ENCODE measurements around the gene ADIPOR1. TPM values are rescaled to one million over a fixed set of nuclear protein-coding genes. Genes with fewer than 3 reads are reported as not detected.

The ADIPOR1 gene
- total and polyA plus RNA-seq, 2 of the 4 experiments (the other 2 are of a cell fraction) = 82.7 to 92.5 TPM

DNA sequence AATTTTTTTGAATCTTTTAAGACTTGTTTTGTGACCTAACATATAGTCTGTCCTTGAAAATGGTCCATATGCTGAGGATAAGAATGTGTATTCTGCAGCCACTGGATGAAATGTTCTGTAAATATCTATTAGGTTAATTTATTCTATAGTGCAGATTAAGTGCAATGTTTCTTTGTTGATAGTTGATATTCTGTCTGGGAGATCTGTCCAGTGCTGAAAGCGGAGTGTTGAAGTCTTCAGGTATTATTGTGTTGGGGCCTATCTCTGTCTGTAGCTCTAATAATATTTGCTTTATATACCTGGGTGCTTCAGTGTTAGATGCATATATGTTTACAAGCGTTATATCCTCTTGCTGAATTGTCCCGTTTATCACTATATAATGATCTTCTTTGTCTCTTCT is 23.4 kb downstream of the ADIPOR1 start:
- Histone ChIP-seq H3K4me3 (ENCODE audit: insufficient read depth, low read depth, low read length) (no peak overlapping the region), H4K5ac (ENCODE audit: low read depth, low read length) (no peak overlapping the region), H2BK5ac (ENCODE audit: low read depth, low read length, poor library complexity, severe bottlenecking) (no peak overlapping the region), H3K9me1 (ENCODE audit: insufficient read depth, low read length) (no peaks in the 10 kb centered on the region), H3K27ac (ENCODE audit: insufficient read depth, low read length) (no peak overlapping the region), H3K4me1 (ENCODE audit: control insufficient read depth, insufficient read depth, low read length) (no peaks in the 10 kb centered on the region), H4K91ac (ENCODE audit: insufficient read depth, low read depth, low read length) (no peak overlapping the region), H3K9me3 (ENCODE audit: control insufficient read depth, insufficient read depth, low read length) (no peaks in the 10 kb centered on the region), H3K27me3 (ENCODE audit: control insufficient read depth, insufficient read depth, low read length) (no peaks in the 10 kb centered on the region), H3K79me1 (ENCODE audit: low read depth in 1 of 2, low read length in 2 of 2) (no peaks in the 10 kb centered on the region), H3K4me2 (ENCODE audit: low read depth, low read length) (no peak overlapping the region), H3K18ac (ENCODE audit: low read depth, low read length) (no peak overlapping the region), H3K36me3 (ENCODE audit: control insufficient read depth, insufficient read depth, low read length) (0 out of 2 replicates have a peak, but pooled peaks cover 1% of the 10 kb centered on the region), H3K23ac (ENCODE audit: low read depth, low read length) (no peak overlapping the region), H3K9ac (ENCODE audit: low read depth, low read length) (no peak overlapping the region), H3K4ac (ENCODE audit: low read depth, low read length) (no peak overlapping the region), H4K8ac (ENCODE audit: low read depth in 2 of 2, low read length in 2 of 2) (no peak overlapping the region), H2BK120ac (ENCODE audit: low read depth, low read length) (no peak overlapping the region), H2AK9ac (replicated peaks; ENCODE audit: low read depth, low read length, poor library complexity) (no peak overlapping the region), H4K20me1 (ENCODE audit: insufficient read depth, low read length) (no peaks in the 10 kb centered on the region), H3K56ac (ENCODE audit: extremely low read depth, insufficient read depth, low read length) (no peak overlapping the region), H2BK20ac (ENCODE audit: low read depth, low read length) (no peak overlapping the region), H2AFZ (replicated peaks; ENCODE audit: low read length, poor library complexity) (no peak overlapping the region), H2AK5ac (ENCODE audit: low read depth, low read length) (no peak overlapping the region), H2BK15ac (ENCODE audit: low read depth, low read length) (no peak overlapping the region), H3K14ac (replicated peaks; ENCODE audit: low read depth, low read length) (no peak overlapping the region)
- in situ Hi-C loops (cut with MboI; ENCODE audit: low sequenced_read_pairs) = no loop called here
- TF ChIP-seq RFX5 (IDR thresholded peaks at IDR 0.05; ENCODE audit: low read depth, low read length) = no peak
- TF ChIP-seq, protein P1, sequence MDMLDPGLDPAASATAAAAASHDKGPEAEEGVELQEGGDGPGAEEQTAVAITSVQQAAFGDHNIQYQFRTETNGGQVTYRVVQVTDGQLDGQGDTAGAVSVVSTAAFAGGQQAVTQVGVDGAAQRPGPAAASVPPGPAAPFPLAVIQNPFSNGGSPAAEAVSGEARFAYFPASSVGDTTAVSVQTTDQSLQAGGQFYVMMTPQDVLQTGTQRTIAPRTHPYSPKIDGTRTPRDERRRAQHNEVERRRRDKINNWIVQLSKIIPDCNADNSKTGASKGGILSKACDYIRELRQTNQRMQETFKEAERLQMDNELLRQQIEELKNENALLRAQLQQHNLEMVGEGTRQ (IDR thresholded peaks at IDR 0.05; ENCODE audit: low read depth, low read length) = no peak
- no peak for TF ChIP-seq FOS (IDR thresholded peaks at IDR 0.05; ENCODE audit: low read depth, low read length)
- ChIA-PET CTCF (no interaction called here), POLR2A (ENCODE audit: unreplicated experiment) (no interaction called here)
- intact Hi-C loops (cut with micrococcal nuclease) = no loop called here
- ATAC-seq (ENCODE audit: low read depth) = no peak
- dilution Hi-C loops (cut with HindIII; ENCODE audit: low sequenced_read_pairs, unreplicated experiment) = no loop called here
- no TSS peak for BruUV-seq (replicated peaks)
- no CpG with 5 or more reads among the region's 3 CpGs for WGBS, 2 experiments (ENCODE audit: extremely low coverage in 2 of 2, insufficient read length in 1 of 2)
- no peak for DNase-seq

Data from IMR-90 (cell line).